Neural crest cell (in vitro differentiated cells): ENCODE measurements around the gene CAND1. TPM values are rescaled to one million over a fixed set of nuclear protein-coding genes. Genes with fewer than 3 reads are reported as not detected.

Experiments used
- DNase-seq: peaks from one replicate; pipeline ENCODE4 v3.0.0; 2021; ENCODE audit warnings: low read depth, mixed read lengths, low spot score
- H3K27ac Mint-ChIP-seq: one replicate; pipeline ENCODE4 v1.8.0; 2021; ENCODE audit warnings: mild to moderate bottlenecking, mixed read lengths; ENCODE audit not compliant: unreplicated experiment
- H3K27me3 Mint-ChIP-seq: 2 replicates; pipeline ENCODE4 v1.8.0; 2021; ENCODE audit warnings: low read depth, mild to moderate bottlenecking, mixed read lengths
- H3K36me3 Mint-ChIP-seq: 2 replicates; pipeline ENCODE4 v1.8.0; 2021; ENCODE audit warnings: low read depth, mild to moderate bottlenecking, mixed read lengths
- H3K4me1 Mint-ChIP-seq: 2 replicates; pipeline ENCODE4 v1.8.0; 2021; ENCODE audit warnings: mixed read lengths
- H3K4me3 Mint-ChIP-seq: one replicate; pipeline ENCODE4 v1.8.0; 2021; ENCODE audit warnings: mild to moderate bottlenecking, mixed read lengths
- H3K9me3 Mint-ChIP-seq: 2 replicates; pipeline ENCODE4 v1.8.0; 2021; ENCODE audit warnings: mixed read lengths
- total RNA-seq: library from RNA; stranded (reverse); gene quantifications from 2 replicates; pipeline ENCODE4 v1.2.1, GENCODE V29; 2021
- TF ChIP-seq, protein P1 (sequence below): fragments of 200-600 bp; sonication (generic); conservative IDR thresholded peaks from 2 replicates; pipeline ENCODE4 v1.5.0; 2021; ENCODE audit warnings: antibody characterized with exemption, mild to moderate bottlenecking

The CAND1 gene
- total RNA-seq, 1 donor from 2014 or later, result 259 TPM

DNA sequence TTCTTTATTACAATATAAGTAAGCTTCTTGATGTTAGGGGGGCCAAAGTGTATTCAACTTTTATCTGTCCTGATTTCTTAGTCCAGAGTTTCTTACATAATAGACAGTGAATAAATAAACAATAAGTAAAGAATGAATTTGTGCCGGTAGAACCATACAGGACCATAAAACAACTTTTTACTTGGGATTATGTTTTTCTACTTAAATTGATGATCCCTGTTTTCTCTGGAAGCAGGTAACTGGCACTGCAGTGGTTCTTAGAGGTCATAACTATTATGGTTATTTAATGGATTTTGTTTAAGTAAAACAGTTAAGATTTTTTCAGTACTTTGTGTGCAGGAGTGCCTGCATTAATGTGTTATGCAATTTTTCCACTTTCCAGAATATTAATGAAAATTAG is 10.5 kb downstream of the CAND1 start:
- Mint-ChIP-seq H3K9me3 (no peaks in the 10 kb centered on the region), H3K27ac (no peak overlapping the region), H3K27me3 (no peaks in the 10 kb centered on the region), H3K36me3 (peaks cover 3% of the 10 kb centered on the region), H3K4me3 (no peak overlapping the region), H3K4me1 (peaks cover 29% of the 10 kb centered on the region)
- TF ChIP-seq, protein P1, sequence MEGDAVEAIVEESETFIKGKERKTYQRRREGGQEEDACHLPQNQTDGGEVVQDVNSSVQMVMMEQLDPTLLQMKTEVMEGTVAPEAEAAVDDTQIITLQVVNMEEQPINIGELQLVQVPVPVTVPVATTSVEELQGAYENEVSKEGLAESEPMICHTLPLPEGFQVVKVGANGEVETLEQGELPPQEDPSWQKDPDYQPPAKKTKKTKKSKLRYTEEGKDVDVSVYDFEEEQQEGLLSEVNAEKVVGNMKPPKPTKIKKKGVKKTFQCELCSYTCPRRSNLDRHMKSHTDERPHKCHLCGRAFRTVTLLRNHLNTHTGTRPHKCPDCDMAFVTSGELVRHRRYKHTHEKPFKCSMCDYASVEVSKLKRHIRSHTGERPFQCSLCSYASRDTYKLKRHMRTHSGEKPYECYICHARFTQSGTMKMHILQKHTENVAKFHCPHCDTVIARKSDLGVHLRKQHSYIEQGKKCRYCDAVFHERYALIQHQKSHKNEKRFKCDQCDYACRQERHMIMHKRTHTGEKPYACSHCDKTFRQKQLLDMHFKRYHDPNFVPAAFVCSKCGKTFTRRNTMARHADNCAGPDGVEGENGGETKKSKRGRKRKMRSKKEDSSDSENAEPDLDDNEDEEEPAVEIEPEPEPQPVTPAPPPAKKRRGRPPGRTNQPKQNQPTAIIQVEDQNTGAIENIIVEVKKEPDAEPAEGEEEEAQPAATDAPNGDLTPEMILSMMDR, result no peak
- no peak for DNase-seq

DNA sequence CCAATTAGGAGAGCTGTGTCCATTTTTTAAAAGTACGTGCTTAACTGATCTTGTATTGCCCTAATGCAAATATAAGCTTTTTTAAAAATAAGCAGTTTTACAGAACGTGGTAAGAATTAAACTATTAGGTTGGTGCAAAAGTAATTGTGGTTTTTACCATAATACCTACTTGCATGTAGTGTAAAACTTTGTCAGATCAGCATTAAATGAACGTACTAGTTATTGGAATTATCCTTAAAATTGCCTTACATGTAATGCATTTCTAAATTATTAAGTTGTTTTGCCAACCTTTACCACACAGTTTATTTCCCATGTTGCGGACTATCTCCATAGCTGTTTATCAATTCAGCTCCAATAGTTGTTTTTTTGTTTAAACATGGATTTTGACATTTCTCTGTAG is 10.9 kb downstream of the CAND1 start:
- DNase-seq, result no peak
- Mint-ChIP-seq H3K4me1 (peaks cover 24% of the 10 kb centered on the region), H3K36me3 (peaks cover 6% of the 10 kb centered on the region), H3K9me3 (no peaks in the 10 kb centered on the region), H3K4me3 (no peak overlapping the region), H3K27ac (no peak overlapping the region), H3K27me3 (no peaks in the 10 kb centered on the region)
- TF ChIP-seq, protein P1, result no peak

- DNase-seq, result no peak
- H3K9me3 Mint-ChIP-seq, result no peaks in the 10 kb centered on the region
- H3K36me3 Mint-ChIP-seq, result peaks cover 6% of the 10 kb centered on the region
- no peaks in the 10 kb centered on the region for H3K27me3 Mint-ChIP-seq
- H3K4me1 Mint-ChIP-seq, result peaks cover 21% of the 10 kb centered on the region
- no peak overlapping the region for H3K4me3 Mint-ChIP-seq
- H3K27ac Mint-ChIP-seq, result no peak overlapping the region
- TF ChIP-seq, protein P1, result no peak
Measured at GRCh38 chr12:67280572-67280971, 11.4 kb downstream of the CAND1 start.

GRCh38 chr12:67284561-67284960 is 15.4 kb downstream of the CAND1 start:
- H3K9me3 Mint-ChIP-seq, result no peaks in the 10 kb centered on the region
- TF ChIP-seq, protein P1, result no peak
- H3K27ac Mint-ChIP-seq, result no peak overlapping the region
- no peaks in the 10 kb centered on the region for H3K27me3 Mint-ChIP-seq
- DNase-seq, result no peak
- peaks cover 16% of the 10 kb centered on the region for H3K36me3 Mint-ChIP-seq
- no peak overlapping the region for H3K4me3 Mint-ChIP-seq
- H3K4me1 Mint-ChIP-seq, result peaks cover 8% of the 10 kb centered on the region

DNA sequence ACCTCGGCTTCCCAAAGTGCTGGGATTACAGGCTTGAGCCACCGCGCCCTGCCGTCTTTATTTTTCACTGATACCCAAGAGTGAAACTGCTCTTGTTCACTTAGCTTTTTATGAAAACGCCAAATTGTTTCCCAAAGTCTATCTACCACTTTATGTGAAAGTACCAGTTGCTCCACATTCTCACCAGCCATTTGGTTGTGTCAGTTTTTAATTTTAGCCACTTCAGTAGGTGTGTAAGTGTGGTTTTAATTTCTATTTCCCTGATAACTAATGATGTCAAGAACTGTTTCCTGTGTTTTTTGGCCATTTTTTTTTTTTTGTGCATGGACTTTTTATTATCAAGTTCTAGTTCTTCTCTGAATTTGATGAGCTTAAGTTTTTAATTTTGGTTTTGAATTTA is 17.1 kb downstream of the CAND1 start:
- Mint-ChIP-seq H3K27ac (no peak overlapping the region), H3K9me3 (no peaks in the 10 kb centered on the region), H3K36me3 (peaks cover 30% of the 10 kb centered on the region)

More for the DNA sequence above, 17.1 kb downstream of the CAND1 start:
- DNase-seq, result no peak
- Mint-ChIP-seq H3K4me1 (peaks cover 10% of the 10 kb centered on the region), H3K27me3 (no peaks in the 10 kb centered on the region), H3K4me3 (no peak overlapping the region)
- TF ChIP-seq, protein P1, result no peak
